Trophoblast cell (in vitro differentiated cells and primary cell): Measurements from ENCODE around the gene SEMA3A.

Experiments
- DNase-seq, 2 donors: peaks; one replicate each; pipeline ENCODE4 v3.0.0-alpha.2; 2016
- H2AFZ ChIP-seq: 2 replicates; pipeline ENCODE4 v1.6.1; 2013; ENCODE audit warnings: low read length, moderate library complexity, mild to moderate bottlenecking; ENCODE audit not compliant: insufficient read depth, poor library complexity
- H2AK5ac ChIP-seq: 2 replicates; pipeline ENCODE4 v1.6.1; 2013; ENCODE audit warnings: mild to moderate bottlenecking, low read length
- H2BK120ac ChIP-seq: 2 replicates; pipeline ENCODE4 v1.6.1; 2013; ENCODE audit warnings: low read length, mild to moderate bottlenecking, moderate library complexity; ENCODE audit not compliant: insufficient read depth, poor library complexity
- H2BK12ac ChIP-seq: 2 replicates; pipeline ENCODE4 v1.6.1; 2013; ENCODE audit warnings: mild to moderate bottlenecking, low read length, moderate library complexity
- H2BK5ac ChIP-seq: 2 replicates; pipeline ENCODE4 v1.6.1; 2013; ENCODE audit warnings: low read length, low read depth, moderate library complexity, mild to moderate bottlenecking; ENCODE audit not compliant: poor library complexity
- H3K14ac ChIP-seq: 2 replicates; pipeline ENCODE4 v1.6.1; 2013; ENCODE audit warnings: mild to moderate bottlenecking, low read length
- H3K18ac ChIP-seq: 2 replicates; pipeline ENCODE4 v1.6.1; 2013; ENCODE audit warnings: mild to moderate bottlenecking, low read length
- H3K23ac ChIP-seq: 2 replicates; pipeline ENCODE4 v1.6.1; 2013; ENCODE audit warnings: low read length
- H3K27ac ChIP-seq: 2 replicates; pipeline ENCODE4 v1.5.1; 2013; ENCODE audit warnings: low read depth, mild to moderate bottlenecking, inconsistent platforms, low read length, moderate library complexity
- H3K27me3 ChIP-seq: 2 replicates; pipeline ENCODE4 v1.6.1; 2013; ENCODE audit warnings: inconsistent platforms, mild to moderate bottlenecking, low read length, moderate library complexity; ENCODE audit not compliant: insufficient read depth
- H3K36me3 ChIP-seq, 2 experiments: 1 replicate in 1 of 2; 2 replicates in 1 of 2; pipeline ENCODE4 v1.6.1; 2013; ENCODE audit warnings: low read length in 2 of 2, mild to moderate bottlenecking in 2 of 2, moderate library complexity in 1 of 2; ENCODE audit not compliant: insufficient read depth in 2 of 2, control insufficient read depth in 1 of 2
- H3K4ac ChIP-seq: 2 replicates; pipeline ENCODE4 v1.6.1; 2013; ENCODE audit warnings: low read depth, mild to moderate bottlenecking, low read length, moderate library complexity
- H3K4me1 ChIP-seq, 2 experiments: 1 replicate in 1 of 2; 2 replicates in 1 of 2; pipeline ENCODE4 v1.6.1; 2013; ENCODE audit warnings: low read length in 2 of 2, mild to moderate bottlenecking in 2 of 2, moderate library complexity in 1 of 2; ENCODE audit not compliant: insufficient read depth in 2 of 2, control insufficient read depth in 1 of 2
- H3K4me2 ChIP-seq: 2 replicates; pipeline ENCODE4 v1.6.1; 2013; ENCODE audit warnings: inconsistent platforms, mild to moderate bottlenecking, low read length, moderate library complexity
- H3K4me3 ChIP-seq: 2 replicates; pipeline ENCODE4 v1.5.1; 2013; ENCODE audit warnings: mild to moderate bottlenecking, low read depth, low read length, inconsistent platforms
- H3K79me1 ChIP-seq: one replicate; pipeline ENCODE4 v1.6.1; 2013; ENCODE audit warnings: low read length
- H3K79me2 ChIP-seq: 2 replicates; pipeline ENCODE4 v1.6.1; 2013; ENCODE audit warnings: low read length, mild to moderate bottlenecking; ENCODE audit not compliant: control insufficient read depth, insufficient read depth, poor library complexity
- H3K9ac ChIP-seq: 2 replicates; pipeline ENCODE4 v1.6.1; 2013; ENCODE audit warnings: mild to moderate bottlenecking, low read length
- H3K9me3 ChIP-seq: 2 replicates; pipeline ENCODE4 v1.6.1; 2013; ENCODE audit warnings: low read depth, mild to moderate bottlenecking, control low read depth, inconsistent platforms, low read length; ENCODE audit not compliant: insufficient read depth
- H4K12ac ChIP-seq: 2 replicates; pipeline ENCODE4 v1.6.1; 2013; ENCODE audit warnings: low read depth, mild to moderate bottlenecking, low read length, moderate library complexity
- H4K8ac ChIP-seq: 2 replicates; pipeline ENCODE4 v1.6.1; 2013; ENCODE audit warnings: low read depth, mild to moderate bottlenecking, low read length, moderate library complexity
- H4K91ac ChIP-seq: one replicate; pipeline ENCODE4 v1.6.1; 2013; ENCODE audit warnings: low read depth, mild to moderate bottlenecking, low read length, moderate library complexity
- WGBS: extraction: QIAGEN DNeasy Blood & Tissue Kit; methylation state at CpG from one replicate; pipeline ENCODE4 v1.1.7; 2013; ENCODE audit warnings: missing lambda C conversion rate; ENCODE audit not compliant: insufficient read length, insufficient coverage; ENCODE audit errors: extremely low coverage; 5-methylcytosine and 5-hydroxymethylcytosine counted together

Gene SEMA3A

GRCh38 chr7:84021292-84021908, 173.2 kb downstream of the SEMA3A start:
- Histone ChIP-seq H3K79me2 (no peaks in the 10 kb centered on the region), H3K23ac (no peak overlapping the region), H3K27ac (no peak overlapping the region), H2BK120ac (no peak overlapping the region), H2AFZ (no peak overlapping the region), H3K9me3 (no peaks in the 10 kb centered on the region), H3K36me3 (no peaks in the 10 kb centered on the region), H3K4me2 (no peak overlapping the region), H3K4me3 (no peak overlapping the region), H2AK5ac (no peak overlapping the region), H3K79me1 (peaks cover 2% of the 10 kb centered on the region), H3K4me1 (no peaks in the 10 kb centered on the region), H3K27me3 (no peaks in the 10 kb centered on the region), H2BK12ac (no peak overlapping the region), H3K14ac (no peak overlapping the region), H4K8ac (no peak overlapping the region), H3K4ac (no peak overlapping the region), H2BK5ac (no peak overlapping the region), H4K91ac (no peak overlapping the region), H4K12ac (no peak overlapping the region), H3K9ac (no peak overlapping the region), H3K18ac (no peak overlapping the region)
- DNase-seq: no peak
- no CpG with 5 or more reads among the region's 6 CpGs for WGBS

- Histone ChIP-seq H3K14ac (no peak overlapping the region), H2BK12ac (no peak overlapping the region), H3K79me1 (no peaks in the 10 kb centered on the region), H3K27me3 (no peaks in the 10 kb centered on the region), H2BK120ac (no peak overlapping the region), H4K91ac (no peak overlapping the region), H3K4ac (no peak overlapping the region), H3K4me2 (no peak overlapping the region), H3K4me3 (no peak overlapping the region), H3K36me3 (no peaks in the 10 kb centered on the region), H3K79me2 (no peaks in the 10 kb centered on the region), H3K18ac (no peak overlapping the region), H2AK5ac (no peak overlapping the region), H3K23ac (no peak overlapping the region), H3K9ac (no peak overlapping the region), H3K27ac (no peak overlapping the region), H2AFZ (no peak overlapping the region), H4K8ac (no peak overlapping the region), H3K4me1 (no peaks in the 10 kb centered on the region), H3K9me3 (no peaks in the 10 kb centered on the region), H4K12ac (no peak overlapping the region), H2BK5ac (no peak overlapping the region)
- WGBS: 100% methylated on average over 1 of the region's 2 CpGs
- no peak for DNase-seq
Observed at GRCh38 chr7:84017651-84018050, 176.9 kb downstream of the SEMA3A start.

GRCh38 chr7:84013616-84014240, 180.9 kb downstream of the SEMA3A start:
- no CpG with 5 or more reads among the region's 6 CpGs for WGBS
- Histone ChIP-seq H2AK5ac (no peak overlapping the region), H3K4me3 (no peak overlapping the region), H3K9ac (no peak overlapping the region), H3K27ac (no peak overlapping the region), H3K27me3 (no peaks in the 10 kb centered on the region), H4K91ac (no peak overlapping the region), H3K79me1 (no peaks in the 10 kb centered on the region), H3K9me3 (no peaks in the 10 kb centered on the region), H3K4me2 (no peak overlapping the region), H3K23ac (no peak overlapping the region), H3K4ac (no peak overlapping the region), H3K79me2 (no peaks in the 10 kb centered on the region), H2BK5ac (no peak overlapping the region), H3K14ac (no peak overlapping the region), H2AFZ (no peak overlapping the region), H3K36me3 (no peaks in the 10 kb centered on the region), H4K8ac (no peak overlapping the region), H2BK120ac (no peak overlapping the region), H3K18ac (no peak overlapping the region), H3K4me1 (no peaks in the 10 kb centered on the region), H4K12ac (no peak overlapping the region), H2BK12ac (no peak overlapping the region)
- DNase-seq: peak in 1 of 2 donors; percentile 35

- Histone ChIP-seq H3K79me1 (no peaks in the 10 kb centered on the region), H4K12ac (no peak overlapping the region), H3K79me2 (no peaks in the 10 kb centered on the region), H3K14ac (no peak overlapping the region), H3K4me3 (no peak overlapping the region), H3K27me3 (no peaks in the 10 kb centered on the region), H3K9me3 (no peaks in the 10 kb centered on the region), H4K8ac (no peak overlapping the region), H2BK5ac (no peak overlapping the region), H3K18ac (no peak overlapping the region), H3K4me1 (no peaks in the 10 kb centered on the region), H3K27ac (no peak overlapping the region), H3K36me3 (no peaks in the 10 kb centered on the region), H3K4ac (no peak overlapping the region), H2AK5ac (no peak overlapping the region), H3K4me2 (no peak overlapping the region), H2AFZ (no peak overlapping the region), H2BK120ac (no peak overlapping the region), H2BK12ac (no peak overlapping the region), H3K9ac (no peak overlapping the region), H3K23ac (no peak overlapping the region), H4K91ac (no peak overlapping the region)
- no peak for DNase-seq
- WGBS: no CpG with 5 or more reads among the region's 1 CpG
Observed at GRCh38 chr7:84009782-84010181, 184.8 kb downstream of the SEMA3A start.
